HepG2 (cell line): Measurements from ENCODE around the gene NKD1. TPM values are rescaled to one million over a fixed set of nuclear protein-coding genes. Genes with fewer than 3 reads are reported as not detected.

Experiments
- CCAR2 ChIP-seq: fragments of 200-400 bp; formaldehyde crosslinking; optimal IDR thresholded peaks from 2 replicates; pipeline ENCODE3; 2018; ENCODE audit warnings: low read depth, mild to moderate bottlenecking, low read length, moderate library complexity
- DNMT3B ChIP-seq: conservative IDR thresholded peaks from 2 replicates; pipeline ENCODE4 v1.6.1; 2016; ENCODE audit warnings: missing biosample characterization, control low read depth
- FOXC1 ChIP-seq: sonication (generic); formaldehyde crosslinking; IDR thresholded peaks from 2 replicates; pipeline ENCODE4 v1.8.0; 2022; ENCODE audit warnings: mild to moderate bottlenecking, missing genetic modification reagents, borderline replicate concordance
- GABPA ChIP-seq, 2 experiments: IDR thresholded peaks; 2 replicates each; pipeline ENCODE4 v1.6.1; 2011 to 2016; ENCODE audit warnings: low read depth in 2 of 2, low read length in 1 of 2, missing biosample characterization in 1 of 2, missing genetic modification characterization in 1 of 2
- GZF1 ChIP-seq: sonication (generic); formaldehyde crosslinking; IDR thresholded peaks from 2 replicates; pipeline ENCODE4 v1.5.1; 2020; ENCODE audit warnings: mild to moderate bottlenecking, missing genetic modification reagents
- RAD21 ChIP-seq: fragments of 450-650 bp; formaldehyde crosslinking; IDR thresholded peaks from 2 replicates; pipeline ENCODE4 v1.5.0; 2020; ENCODE audit warnings: mild to moderate bottlenecking
- SMARCE1 ChIP-seq: fragments of 450-650 bp; IDR thresholded peaks from 2 replicates; pipeline ENCODE4 v1.6.1; 2017; ENCODE audit warnings: borderline replicate concordance
- WIZ ChIP-seq: sonication (generic); formaldehyde crosslinking; IDR thresholded peaks from 2 replicates; pipeline ENCODE4 v1.5.1; 2020; ENCODE audit warnings: mild to moderate bottlenecking, missing genetic modification reagents
- ZNF75D ChIP-seq: sonication (generic); formaldehyde crosslinking; IDR thresholded peaks from 2 replicates; pipeline ENCODE4 v1.8.1; 2023; ENCODE audit warnings: missing genetic modification reagents, mild to moderate bottlenecking, borderline replicate concordance
- polyA plus RNA-seq, 8 experiments: library from polyadenylated mRNA; depleted of rRNA in 3 of 8; stranded (reverse) in 7 of 8; unstranded in 1 of 8; fragments of >200 nt; fragmentation: Illumina TruSeq in 4 of 8; extraction: Trizol in 4 of 8; gene quantifications; 2 replicates each; pipeline versions ENCODE4 v1.2.1 to v1.2.3, GENCODE V29; 2011 to 2016; ENCODE audit warnings: low read depth in 4 of 8, missing spikeins in 1 of 8, mixed read lengths in 1 of 8; ENCODE audit not compliant: insufficient read depth in 1 of 8
- total RNA-seq, 5 experiments: library from RNA; depleted of rRNA; stranded (reverse); fragments of >200 nt; fragmentation: Illumina TruSeq; extraction: Trizol; gene quantifications; 2 replicates each; pipeline ENCODE4 v1.2.3, GENCODE V29; 2016; ENCODE audit warnings: low read depth in 1 of 5
- TF ChIP-seq, protein P1 (sequence below), 2 experiments: sonication (generic) in 1 of 2; formaldehyde crosslinking in 1 of 2; IDR thresholded peaks; 2 replicates each; pipeline versions ENCODE4 v1.6.1 to v1.9.0; 2014 to 2022; ENCODE audit warnings: antibody characterized with exemption in 1 of 2, borderline replicate concordance in 1 of 2, inconsistent platforms in 1 of 2, low read depth in 1 of 2, missing genetic modification reagents in 1 of 2
- TF ChIP-seq, protein P2 (sequence below): IDR thresholded peaks from 2 replicates; pipeline ENCODE4 v1.6.1; 2016; ENCODE audit warnings: control low read depth
- TF ChIP-seq, protein P3 (sequence below), 2 experiments: sonication (generic) in 1 of 2; formaldehyde crosslinking in 1 of 2; IDR thresholded peaks; 2 replicates each; pipeline versions ENCODE4 v1.4.0 to v1.6.1; 2016 to 2020; ENCODE audit warnings: borderline replicate concordance in 1 of 2, low read depth in 1 of 2, mild to moderate bottlenecking in 1 of 2, missing genetic modification reagents in 1 of 2
- TF ChIP-seq, protein P4 (sequence below): sonication (generic); formaldehyde crosslinking; IDR thresholded peaks from 2 replicates; pipeline ENCODE4 v1.4.0; 2020; ENCODE audit warnings: missing genetic modification reagents

Gene NKD1
- total and polyA plus RNA-seq, 2 of the 13 experiments (the other 11 are each of a cell fraction or from before 2014, with no cell fraction given) = 70.4 to 121 TPM

DNA sequence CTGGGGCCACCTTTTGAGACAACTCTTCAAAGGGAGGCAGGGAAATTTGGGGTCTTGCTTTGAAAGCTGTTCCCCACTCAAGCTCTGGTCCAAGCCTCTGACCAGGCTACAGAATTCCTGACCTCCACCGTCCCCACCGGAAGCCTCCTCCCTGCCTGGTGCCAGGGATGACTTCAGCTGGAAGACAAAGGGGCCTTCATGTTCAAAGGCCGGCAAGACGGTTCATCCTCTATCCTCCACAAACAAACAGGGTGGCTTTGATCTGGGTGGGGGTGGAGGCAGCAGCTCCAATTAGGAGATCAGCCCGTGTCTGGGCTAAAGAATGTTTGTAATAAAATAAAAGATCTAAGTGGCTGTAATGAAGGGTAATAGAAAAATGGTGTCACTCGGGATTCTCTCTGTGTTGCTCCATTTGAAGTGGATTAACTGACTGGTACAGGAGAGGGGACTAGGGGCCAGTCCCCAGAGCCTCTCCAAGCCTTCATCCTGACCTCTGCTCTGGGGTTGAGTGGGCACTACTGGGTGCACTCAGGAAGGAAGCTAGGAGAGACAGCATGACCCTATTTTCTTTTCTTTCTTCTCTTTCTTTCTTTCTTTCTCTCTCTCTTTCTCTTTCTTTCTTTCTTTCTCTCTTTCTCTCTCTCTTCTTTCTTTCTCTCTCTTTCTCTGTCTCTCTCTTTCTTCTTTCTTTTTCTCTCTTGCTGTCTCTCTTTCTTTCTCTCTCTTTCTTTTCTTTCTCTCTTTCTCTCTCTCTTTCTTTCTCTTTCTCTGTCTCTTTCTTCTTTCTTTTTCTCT lies 27.5 kb upstream of the NKD1 start (continued):
- TF ChIP-seq, protein P1, sequence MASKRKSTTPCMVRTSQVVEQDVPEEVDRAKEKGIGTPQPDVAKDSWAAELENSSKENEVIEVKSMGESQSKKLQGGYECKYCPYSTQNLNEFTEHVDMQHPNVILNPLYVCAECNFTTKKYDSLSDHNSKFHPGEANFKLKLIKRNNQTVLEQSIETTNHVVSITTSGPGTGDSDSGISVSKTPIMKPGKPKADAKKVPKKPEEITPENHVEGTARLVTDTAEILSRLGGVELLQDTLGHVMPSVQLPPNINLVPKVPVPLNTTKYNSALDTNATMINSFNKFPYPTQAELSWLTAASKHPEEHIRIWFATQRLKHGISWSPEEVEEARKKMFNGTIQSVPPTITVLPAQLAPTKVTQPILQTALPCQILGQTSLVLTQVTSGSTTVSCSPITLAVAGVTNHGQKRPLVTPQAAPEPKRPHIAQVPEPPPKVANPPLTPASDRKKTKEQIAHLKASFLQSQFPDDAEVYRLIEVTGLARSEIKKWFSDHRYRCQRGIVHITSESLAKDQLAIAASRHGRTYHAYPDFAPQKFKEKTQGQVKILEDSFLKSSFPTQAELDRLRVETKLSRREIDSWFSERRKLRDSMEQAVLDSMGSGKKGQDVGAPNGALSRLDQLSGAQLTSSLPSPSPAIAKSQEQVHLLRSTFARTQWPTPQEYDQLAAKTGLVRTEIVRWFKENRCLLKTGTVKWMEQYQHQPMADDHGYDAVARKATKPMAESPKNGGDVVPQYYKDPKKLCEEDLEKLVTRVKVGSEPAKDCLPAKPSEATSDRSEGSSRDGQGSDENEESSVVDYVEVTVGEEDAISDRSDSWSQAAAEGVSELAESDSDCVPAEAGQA (IDR thresholded peaks at IDR 0.05; ENCODE audit: low read depth) = 0 out of 2 replicates have a peak, but pooled peaks have one; percentile 51
- TF ChIP-seq, protein P1 (CRISPR knock-in tag; IDR thresholded peaks at IDR 0.05; ENCODE audit: borderline replicate concordance) = no peak
- no peak for TF ChIP-seq GABPA (IDR thresholded peaks at IDR 0.05; ENCODE audit: low read depth, low read length)
- TF ChIP-seq GABPA (CRISPR knock-in tag; IDR thresholded peaks at IDR 0.05; ENCODE audit: low read depth) = peak; percentile 83
- no peak for TF ChIP-seq FOXC1
- no peak for TF ChIP-seq ZNF75D
- no peak for TF ChIP-seq RAD21
- TF ChIP-seq CCAR2 = peak; percentile 90
- TF ChIP-seq SMARCE1 = no peak
- TF ChIP-seq, protein P2, sequence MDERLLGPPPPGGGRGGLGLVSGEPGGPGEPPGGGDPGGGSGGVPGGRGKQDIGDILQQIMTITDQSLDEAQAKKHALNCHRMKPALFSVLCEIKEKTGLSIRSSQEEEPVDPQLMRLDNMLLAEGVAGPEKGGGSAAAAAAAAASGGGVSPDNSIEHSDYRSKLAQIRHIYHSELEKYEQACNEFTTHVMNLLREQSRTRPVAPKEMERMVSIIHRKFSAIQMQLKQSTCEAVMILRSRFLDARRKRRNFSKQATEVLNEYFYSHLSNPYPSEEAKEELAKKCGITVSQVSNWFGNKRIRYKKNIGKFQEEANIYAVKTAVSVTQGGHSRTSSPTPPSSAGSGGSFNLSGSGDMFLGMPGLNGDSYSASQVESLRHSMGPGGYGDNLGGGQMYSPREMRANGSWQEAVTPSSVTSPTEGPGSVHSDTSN (CRISPR knock-in tag) = no peak
- no peak for TF ChIP-seq WIZ (CRISPR knock-in tag)
- TF ChIP-seq, protein P3, sequence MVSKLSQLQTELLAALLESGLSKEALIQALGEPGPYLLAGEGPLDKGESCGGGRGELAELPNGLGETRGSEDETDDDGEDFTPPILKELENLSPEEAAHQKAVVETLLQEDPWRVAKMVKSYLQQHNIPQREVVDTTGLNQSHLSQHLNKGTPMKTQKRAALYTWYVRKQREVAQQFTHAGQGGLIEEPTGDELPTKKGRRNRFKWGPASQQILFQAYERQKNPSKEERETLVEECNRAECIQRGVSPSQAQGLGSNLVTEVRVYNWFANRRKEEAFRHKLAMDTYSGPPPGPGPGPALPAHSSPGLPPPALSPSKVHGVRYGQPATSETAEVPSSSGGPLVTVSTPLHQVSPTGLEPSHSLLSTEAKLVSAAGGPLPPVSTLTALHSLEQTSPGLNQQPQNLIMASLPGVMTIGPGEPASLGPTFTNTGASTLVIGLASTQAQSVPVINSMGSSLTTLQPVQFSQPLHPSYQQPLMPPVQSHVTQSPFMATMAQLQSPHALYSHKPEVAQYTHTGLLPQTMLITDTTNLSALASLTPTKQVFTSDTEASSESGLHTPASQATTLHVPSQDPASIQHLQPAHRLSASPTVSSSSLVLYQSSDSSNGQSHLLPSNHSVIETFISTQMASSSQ (IDR thresholded peaks at IDR 0.05; ENCODE audit: low read depth) = peak; percentile 57
- TF ChIP-seq, protein P3 (CRISPR knock-in tag; IDR thresholded peaks at IDR 0.05; ENCODE audit: borderline replicate concordance) = peak; percentile 91; the same call in 1 of the 2 replicates
- 0 out of 2 replicates have a peak, but pooled peaks have one; percentile 46 for TF ChIP-seq DNMT3B (CRISPR knock-in tag)
- no peak for TF ChIP-seq GZF1 (CRISPR knock-in tag)
- TF ChIP-seq, protein P4, sequence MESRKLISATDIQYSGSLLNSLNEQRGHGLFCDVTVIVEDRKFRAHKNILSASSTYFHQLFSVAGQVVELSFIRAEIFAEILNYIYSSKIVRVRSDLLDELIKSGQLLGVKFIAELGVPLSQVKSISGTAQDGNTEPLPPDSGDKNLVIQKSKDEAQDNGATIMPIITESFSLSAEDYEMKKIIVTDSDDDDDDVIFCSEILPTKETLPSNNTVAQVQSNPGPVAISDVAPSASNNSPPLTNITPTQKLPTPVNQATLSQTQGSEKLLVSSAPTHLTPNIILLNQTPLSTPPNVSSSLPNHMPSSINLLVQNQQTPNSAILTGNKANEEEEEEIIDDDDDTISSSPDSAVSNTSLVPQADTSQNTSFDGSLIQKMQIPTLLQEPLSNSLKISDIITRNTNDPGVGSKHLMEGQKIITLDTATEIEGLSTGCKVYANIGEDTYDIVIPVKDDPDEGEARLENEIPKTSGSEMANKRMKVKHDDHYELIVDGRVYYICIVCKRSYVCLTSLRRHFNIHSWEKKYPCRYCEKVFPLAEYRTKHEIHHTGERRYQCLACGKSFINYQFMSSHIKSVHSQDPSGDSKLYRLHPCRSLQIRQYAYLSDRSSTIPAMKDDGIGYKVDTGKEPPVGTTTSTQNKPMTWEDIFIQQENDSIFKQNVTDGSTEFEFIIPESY (CRISPR knock-in tag) = peak; percentile 69; the same call in 1 of the 2 replicates
